ENCODE data around the gene SPAG9.

GRCh38 chr17:51045621-51046020 is 75.0 kb downstream of the SPAG9 start:
- TF ChIP-seq CTCF (IDR thresholded peaks at IDR 0.05; ENCODE audit: low read length) = no peak
- no peak for TF ChIP-seq EZH2 (optimal IDR thresholded peaks at IDR 0.05; ENCODE audit: low read depth, low read length)
- TF ChIP-seq EZH2phosphoT487 (IDR thresholded peaks at IDR 0.05; ENCODE audit: low read length) = no peak

All from MM.1S (cell line).